WTC11 (cell line): ENCODE measurements around the gene SLC2A1. TPM values are rescaled to one million over a fixed set of nuclear protein-coding genes. Genes with fewer than 3 reads are reported as not detected.

Experiments
- ATAC-seq: fragments of 200-7000 bp; cut with Tn5 transposase; 2 replicates; pipeline ENCODE4 v1.10.0; 2021; ENCODE audit warnings: mild to moderate bottlenecking, moderate library complexity
- CTCF ChIA-PET: fragments of 300-600 bp; sonication (Branson Sonifier 250); formaldehyde crosslinking; loops from one replicate; lab custom pipeline; 2021; ENCODE audit warnings: antibody characterized with exemption; lab: Charles Lee
- POLR2A ChIA-PET: fragments of 350-600 bp; sonication (Branson Sonifier 250); formaldehyde crosslinking; loops from one replicate; lab custom pipeline; 2021; ENCODE audit warnings: antibody characterized with exemption; lab: Charles Lee
- DNase-seq: peaks from one replicate; pipeline ENCODE4 v3.0.0; 2021; ENCODE audit warnings: low spot score
- H3K27ac Mint-ChIP-seq: 2 replicates; pipeline ENCODE4 v1.8.0; 2021; ENCODE audit warnings: mixed read lengths
- H3K27me3 Mint-ChIP-seq: 2 replicates; pipeline ENCODE4 v1.8.0; 2021; ENCODE audit warnings: low read depth, mild to moderate bottlenecking, moderate library complexity, mixed read lengths
- H3K36me3 Mint-ChIP-seq: 2 replicates; pipeline ENCODE4 v1.8.0; 2021; ENCODE audit warnings: mixed read lengths
- H3K4me1 Mint-ChIP-seq: 2 replicates; pipeline ENCODE4 v1.8.0; 2022; ENCODE audit warnings: mixed read lengths
- H3K4me3 Mint-ChIP-seq: 2 replicates; pipeline ENCODE4 v1.8.0; 2021; ENCODE audit warnings: mild to moderate bottlenecking, moderate library complexity, mixed read lengths
- H3K9me3 Mint-ChIP-seq: 2 replicates; pipeline ENCODE4 v1.8.0; 2021; ENCODE audit warnings: mixed read lengths
- ARID4B ChIP-seq: sonication (generic); formaldehyde crosslinking; IDR thresholded peaks from 2 replicates; pipeline ENCODE4 v1.8.0; 2023; ENCODE audit warnings: missing genetic modification reagents, mild to moderate bottlenecking, borderline replicate concordance
- ATF3 ChIP-seq: sonication (generic); formaldehyde crosslinking; conservative IDR thresholded peaks from 2 replicates; pipeline ENCODE4 v1.8.1; 2022; ENCODE audit warnings: mild to moderate bottlenecking, missing genetic modification reagents
- CDX4 ChIP-seq: fragments of 250-450 bp; sonication (Bioruptor Pico); IDR thresholded peaks from 2 replicates; pipeline ENCODE4 v1.9.0; 2021; ENCODE audit warnings: moderate library complexity, mild to moderate bottlenecking, inconsistent platforms, borderline replicate concordance
- MAX ChIP-seq: sonication (generic); formaldehyde crosslinking; IDR thresholded peaks from 2 replicates; pipeline ENCODE4 v1.8.0; 2022; ENCODE audit warnings: mild to moderate bottlenecking, missing genetic modification reagents
- NR1H2 ChIP-seq: sonication (generic); formaldehyde crosslinking; IDR thresholded peaks from 2 replicates; pipeline ENCODE4 v1.9.0; 2021; ENCODE audit warnings: mild to moderate bottlenecking, moderate library complexity, missing genetic modification reagents
- NR3C1 ChIP-seq: sonication (generic); formaldehyde crosslinking; conservative IDR thresholded peaks from 2 replicates; pipeline ENCODE4 v1.8.1; 2023; ENCODE audit warnings: low read depth, mild to moderate bottlenecking, missing genetic modification reagents
- PREB ChIP-seq: sonication (generic); formaldehyde crosslinking; IDR thresholded peaks from 2 replicates; pipeline ENCODE4 v1.8.1; 2022; ENCODE audit warnings: mild to moderate bottlenecking, missing genetic modification reagents, moderate library complexity, borderline replicate concordance
- PRRX2 ChIP-seq: fragments of 250-450 bp; sonication (Bioruptor Pico); IDR thresholded peaks from 2 replicates; pipeline ENCODE4 v1.8.0; 2021; ENCODE audit warnings: mild to moderate bottlenecking
- SMAD4 ChIP-seq: sonication (generic); formaldehyde crosslinking; IDR thresholded peaks from 2 replicates; pipeline ENCODE4 v1.8.0; 2022; ENCODE audit warnings: mild to moderate bottlenecking, missing genetic modification reagents
- SP1 ChIP-seq: sonication (generic); formaldehyde crosslinking; conservative IDR thresholded peaks from 2 replicates; pipeline ENCODE4 v1.8.1; 2022; ENCODE audit warnings: missing genetic modification reagents
- TEAD1 ChIP-seq: sonication (generic); formaldehyde crosslinking; IDR thresholded peaks from 2 replicates; pipeline ENCODE4 v1.8.0; 2022; ENCODE audit warnings: mild to moderate bottlenecking, missing genetic modification reagents
- USF1 ChIP-seq: sonication (generic); formaldehyde crosslinking; IDR thresholded peaks from 2 replicates; pipeline ENCODE4 v1.8.0; 2022; ENCODE audit warnings: mild to moderate bottlenecking, missing genetic modification reagents
- USF2 ChIP-seq: sonication (generic); formaldehyde crosslinking; IDR thresholded peaks from 2 replicates; pipeline ENCODE4 v1.8.1; 2023; ENCODE audit warnings: mild to moderate bottlenecking, missing genetic modification reagents, moderate library complexity
- ZNF671 ChIP-seq: fragments of 250-450 bp; sonication (Bioruptor Pico); IDR thresholded peaks from 2 replicates; pipeline ENCODE4 v1.8.0; 2021; ENCODE audit warnings: mild to moderate bottlenecking
- ZSCAN18 ChIP-seq: fragments of 250-450 bp; sonication (Bioruptor Pico); IDR thresholded peaks from 2 replicates; pipeline ENCODE4 v2.1.2; 2022; ENCODE audit warnings: mild to moderate bottlenecking, moderate library complexity
- total RNA-seq: library from RNA; stranded (reverse); gene quantifications from 3 replicates; pipeline ENCODE4 v1.2.3, GENCODE V29; 2021

Gene SLC2A1
- total RNA-seq, 1 experiment from 2014 or later = 215 TPM

GRCh38 chr1:42952303-42953001, 6.2 kb downstream of the SLC2A1 start:
- H3K27ac Mint-ChIP-seq = peak overlapping the region; percentile 94
- H3K4me3 Mint-ChIP-seq = peak overlapping the region; percentile 99
- peaks cover 77% of the 10 kb centered on the region for H3K36me3 Mint-ChIP-seq
- H3K9me3 Mint-ChIP-seq = no peaks in the 10 kb centered on the region
- no peak for DNase-seq
- no peak for TF ChIP-seq ATF3
- TF ChIP-seq USF2 (CRISPR knock-in tag) = no peak
- TF ChIP-seq PRRX2 (CRISPR knock-in tag) = no peak
- TF ChIP-seq ZSCAN18 = no peak
- TF ChIP-seq NR3C1 (CRISPR knock-in tag) = no peak
- TF ChIP-seq SMAD4 (CRISPR knock-in tag) = no peak
- no peak for TF ChIP-seq MAX (CRISPR knock-in tag)
- no peak for TF ChIP-seq PREB
- TF ChIP-seq SP1 = no peak
- no peak for TF ChIP-seq USF1 (CRISPR knock-in tag)
- TF ChIP-seq TEAD1 (CRISPR knock-in tag) = no peak
- TF ChIP-seq NR1H2 (CRISPR knock-in tag) = no peak
- no peak for TF ChIP-seq CDX4 (CRISPR knock-in tag)
- no peak for TF ChIP-seq ZNF671
- no peak for TF ChIP-seq ARID4B
- no peak for ATAC-seq
- ChIA-PET POLR2A (interaction anchor here (0.6 to 2.6 kb wide), 3 partner anchors 10 to 297 kb away, joined by 5 to 12 read pairs (median 8); no protein-coding TSS in a partner anchor), CTCF (interaction anchor here (1.2 to 5.1 kb wide), 5 partner anchors 10 to 186 kb away, joined by 3 to 30 read pairs (median 5); partner anchors contain the start of genes C1orf50 and P3H1)
- peaks cover 88% of the 10 kb centered on the region for H3K4me1 Mint-ChIP-seq
- no peaks in the 10 kb centered on the region; the same call in 1 of the 2 replicates for H3K27me3 Mint-ChIP-seq
